Measurements from ENCODE around the gene RPL28. TPM values are rescaled to one million over a fixed set of nuclear protein-coding genes. Genes with fewer than 3 reads are reported as not detected.

Gene RPL28
- total and polyA plus RNA-seq, 10 of the 15 experiments (the other 5 are each of a cell fraction or from before 2014, with no cell fraction given): 260 to 3,542 (median 891) TPM

DNA sequence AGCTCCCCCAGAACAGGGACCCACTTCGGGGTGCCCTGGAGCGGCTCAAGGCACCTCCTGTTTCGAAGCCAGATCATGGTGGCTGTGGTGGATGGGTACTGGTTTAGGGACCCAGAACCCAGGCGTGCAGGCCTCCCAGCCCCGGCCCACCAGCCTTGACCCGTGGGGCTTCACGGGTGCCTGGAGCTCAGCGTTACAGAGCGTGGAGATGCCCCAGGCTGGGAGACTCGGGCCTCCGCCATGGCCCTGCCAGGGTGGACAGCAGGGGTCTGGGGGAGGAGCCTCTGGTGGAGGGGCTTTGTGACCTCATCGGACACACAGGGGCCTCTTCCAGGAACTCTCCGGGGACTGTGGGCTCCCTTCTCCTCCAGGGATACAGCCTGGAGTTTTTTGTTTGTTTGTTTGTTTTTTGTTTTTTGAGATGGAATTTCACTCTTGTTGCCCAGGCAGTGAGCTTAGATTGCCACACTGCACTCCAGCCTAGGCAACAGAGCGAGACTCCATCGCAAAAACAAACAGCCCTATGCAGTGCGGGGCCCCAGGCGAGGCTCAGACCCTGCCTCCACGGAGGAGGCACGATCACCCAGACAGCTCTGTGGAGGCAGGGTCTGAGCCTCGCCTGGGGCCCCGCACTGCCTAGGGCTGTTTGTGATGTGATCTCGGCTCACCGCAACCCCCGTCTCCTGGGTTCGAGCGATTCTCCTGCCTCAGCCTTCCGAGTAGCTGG is 22.6 kb upstream of the RPL28 start, which contains the start of gene GARIN5B:
Gene GARIN5B (minus strand): TSS at position 271 of the 727 bp plus-strand sequence. CDS start 194 bp downstream, at position 77.
- ChIA-PET POLR2A (no interaction called here), CTCF (no interaction called here), SMC1A (ENCODE audit: uncharacterized antibody, unreplicated experiment) (no interaction called here), RAD21 (ENCODE audit: unreplicated experiment) (no interaction called here)
- 49% methylated on average over 26 of the region's 27 CpGs for WGBS (ENCODE audit: insufficient coverage, insufficient replicate concordance, low lambda C conversion rate, missing lambda C conversion rate)
- H3K36me3 ChIP-seq (ENCODE audit: control insufficient read depth in 2 of 2, insufficient read depth in 2 of 2, low read length in 1 of 2): no peaks in the 10 kb centered on the region
- ATAC-seq (no peak), FAIRE-seq (no peak), DNase-seq (ENCODE audit: low read depth, low spot score) (no peak)
- H3K4me1 ChIP-seq (ENCODE audit: control insufficient read depth, insufficient read depth, low read length): no peaks in the 10 kb centered on the region
- no peak within 1 kb of the TSS for H3K4me3 ChIP-seq
- H2AFZ ChIP-seq (ENCODE audit: control insufficient read depth, low read depth, low read length): no peak within 1 kb of the TSS
- intact Hi-C loops (cut with micrococcal nuclease; ENCODE audit: unreplicated experiment) (no loop called here), in situ Hi-C loops (cut with MboI) (no loop called here)
- H3K9me3 ChIP-seq (replicated peaks; ENCODE audit: control insufficient read depth, insufficient read depth, low read length): no peaks in the 10 kb centered on the region
- no peaks in the 10 kb centered on the region for H3K79me2 ChIP-seq (ENCODE audit: control insufficient read depth, insufficient read depth, low read length)
- no TSS peak for BruUV-seq (replicated peaks)
- no peak within 1 kb of the TSS for H3K4me2 ChIP-seq (ENCODE audit: control insufficient read depth, insufficient read depth)
- no peak within 1 kb of the TSS for H3K9ac ChIP-seq (ENCODE audit: control insufficient read depth, insufficient read depth, low read length)
- no peaks in the 10 kb centered on the region; a peak in 2 of 4 replicates for H3K27me3 ChIP-seq (replicated peaks in 1 of 2; ENCODE audit: control insufficient read depth in 2 of 2, insufficient read depth in 2 of 2, low read length in 1 of 2)
- TF ChIP-seq ZNF217 (IDR thresholded peaks at IDR 0.05): no peak
- no peaks in the 10 kb centered on the region for H4K20me1 ChIP-seq (ENCODE audit: control insufficient read depth, insufficient read depth)
- no peak within 1 kb of the TSS for H3K27ac ChIP-seq (ENCODE audit: control insufficient read depth, insufficient read depth)

DNA sequence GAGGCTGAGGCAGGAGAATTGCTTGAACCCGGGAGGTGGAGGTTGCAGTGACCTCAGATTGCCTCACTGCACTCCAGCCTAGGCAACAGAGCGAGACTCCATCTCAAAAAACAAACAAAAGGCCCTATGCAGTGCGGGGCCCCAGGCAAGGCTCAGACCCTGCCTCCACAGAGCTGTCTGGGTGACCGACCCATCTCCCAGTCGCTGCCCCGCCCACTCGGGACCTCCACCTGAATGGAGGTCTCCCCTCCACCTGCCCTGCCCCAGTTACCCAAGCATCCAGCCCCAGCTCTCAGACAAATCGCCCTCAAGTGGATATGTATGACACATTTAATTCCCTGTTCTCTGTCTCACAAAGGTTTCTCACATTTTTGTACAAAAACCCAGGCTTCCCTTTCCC is 20.5 kb upstream of the RPL28 start:
- POLR2A ChIA-PET: interaction anchor here (0.7 kb wide), 1 partner anchor 71 kb away, joined by 4 read pairs; no protein-coding TSS in a partner anchor
- no peak for DNase-seq (ENCODE audit: low read depth, low spot score)
- no peak for ATAC-seq
- CTCF ChIA-PET: no interaction called here
- Histone ChIP-seq H3K79me2 (ENCODE audit: control insufficient read depth, insufficient read depth, low read length) (no peaks in the 10 kb centered on the region), H3K9ac (ENCODE audit: control insufficient read depth, insufficient read depth, low read length) (no peak overlapping the region), H3K36me3 (ENCODE audit: control insufficient read depth in 2 of 2, insufficient read depth in 2 of 2, low read length in 1 of 2) (no peaks in the 10 kb centered on the region), H3K27me3 (replicated peaks in 1 of 2; ENCODE audit: control insufficient read depth in 2 of 2, insufficient read depth in 2 of 2, low read length in 1 of 2) (peaks cover 3 to 10% of the 10 kb centered on the region in 2 experiments; a peak in 3 of 4 replicates), H3K4me1 (ENCODE audit: control insufficient read depth, insufficient read depth, low read length) (no peaks in the 10 kb centered on the region), H3K4me2 (ENCODE audit: control insufficient read depth, insufficient read depth) (no peak overlapping the region), H3K27ac (ENCODE audit: control insufficient read depth, insufficient read depth) (no peak overlapping the region), H2AFZ (ENCODE audit: control insufficient read depth, low read depth, low read length) (no peak overlapping the region), H3K4me3 (no peak overlapping the region), H3K9me3 (replicated peaks; ENCODE audit: control insufficient read depth, insufficient read depth, low read length) (no peaks in the 10 kb centered on the region), H4K20me1 (ENCODE audit: control insufficient read depth, insufficient read depth) (no peaks in the 10 kb centered on the region)
- in situ Hi-C loops (cut with MboI) (no loop called here), intact Hi-C loops (cut with micrococcal nuclease; ENCODE audit: unreplicated experiment) (no loop called here)
- TF ChIP-seq RBBP5 (conservative IDR thresholded peaks at IDR 0.05) (no peak), FOXK2 (IDR thresholded peaks at IDR 0.05) (no peak), BRCA1 (IDR thresholded peaks at IDR 0.05; ENCODE audit: low read depth, low read length) (no peak), CHD4 (IDR thresholded peaks at IDR 0.05) (no peak), MEF2A (IDR thresholded peaks at IDR 0.05; ENCODE audit: insufficient read depth, low read depth, low read length) (no peak), MYB (IDR thresholded peaks at IDR 0.05; ENCODE audit: borderline replicate concordance, low read depth, low read length) (no peak), NR2F1 (conservative IDR thresholded peaks at IDR 0.05) (no peak), EP300 (IDR thresholded peaks at IDR 0.05; ENCODE audit: borderline replicate concordance in 1 of 2, control insufficient read depth in 1 of 2, low read depth in 2 of 2, low read length in 2 of 2) (no peak), TBL1XR1 (IDR thresholded peaks at IDR 0.05; ENCODE audit: low read depth, low read length) (no peak), EGR1 (IDR thresholded peaks at IDR 0.05; ENCODE audit: borderline replicate concordance in 1 of 2, low read depth in 2 of 2, low read length in 2 of 2) (no peak), SRF (IDR thresholded peaks at IDR 0.05; ENCODE audit: low read depth in 2 of 2, low read length in 2 of 2) (no peak), RCOR1 (conservative IDR thresholded peaks at IDR 0.05; ENCODE audit: low read depth, low read length) (no peak), ZNF622 (IDR thresholded peaks at IDR 0.05) (no peak), WRNIP1 (IDR thresholded peaks at IDR 0.05; ENCODE audit: borderline replicate concordance, low read depth, low read length) (no peak)
- TF ChIP-seq, protein P1, sequence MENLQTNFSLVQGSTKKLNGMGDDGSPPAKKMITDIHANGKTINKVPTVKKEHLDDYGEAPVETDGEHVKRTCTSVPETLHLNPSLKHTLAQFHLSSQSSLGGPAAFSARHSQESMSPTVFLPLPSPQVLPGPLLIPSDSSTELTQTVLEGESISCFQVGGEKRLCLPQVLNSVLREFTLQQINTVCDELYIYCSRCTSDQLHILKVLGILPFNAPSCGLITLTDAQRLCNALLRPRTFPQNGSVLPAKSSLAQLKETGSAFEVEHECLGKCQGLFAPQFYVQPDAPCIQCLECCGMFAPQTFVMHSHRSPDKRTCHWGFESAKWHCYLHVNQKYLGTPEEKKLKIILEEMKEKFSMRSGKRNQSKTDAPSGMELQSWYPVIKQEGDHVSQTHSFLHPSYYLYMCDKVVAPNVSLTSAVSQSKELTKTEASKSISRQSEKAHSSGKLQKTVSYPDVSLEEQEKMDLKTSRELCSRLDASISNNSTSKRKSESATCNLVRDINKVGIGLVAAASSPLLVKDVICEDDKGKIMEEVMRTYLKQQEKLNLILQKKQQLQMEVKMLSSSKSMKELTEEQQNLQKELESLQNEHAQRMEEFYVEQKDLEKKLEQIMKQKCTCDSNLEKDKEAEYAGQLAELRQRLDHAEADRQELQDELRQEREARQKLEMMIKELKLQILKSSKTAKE (IDR thresholded peaks at IDR 0.05; ENCODE audit: low read depth, poor library complexity, severe bottlenecking): no peak
- 13% methylated on average over 7 of the region's 8 CpGs for WGBS (ENCODE audit: insufficient coverage, insufficient replicate concordance, low lambda C conversion rate, missing lambda C conversion rate)
- no TSS peak for BruUV-seq (replicated peaks)
- RAD21 ChIA-PET (ENCODE audit: unreplicated experiment): no interaction called here
- SMC1A ChIA-PET (ENCODE audit: uncharacterized antibody, unreplicated experiment): no interaction called here
- no peak for FAIRE-seq
